GM18499 (cell line): Measurements from ENCODE around the gene SHISA7.
"Not testable (repeated sequence)": the region's sequence is repeated elsewhere in the genome, so short reads cannot be mapped to it uniquely, and the experiment has no call there.

Experiments
- ATAC-seq: cut with Tn5 transposase; IDR thresholded peaks from one replicate; pipeline ENCODE4 v1.9.1; 2021; ENCODE audit warnings: moderate number of reproducible peaks; ENCODE audit not compliant: insufficient read depth, unreplicated experiment

SHISA7 gene

GRCh38 chr19:55448175-55448490 lies 5.0 kb upstream of the SHISA7 start:
- ATAC-seq = not testable (repeated sequence)

GRCh38 chr19:55447421-55448174 lies 4.5 kb upstream of the SHISA7 start:
- no peak for ATAC-seq

- ATAC-seq = no peak
Observed at GRCh38 chr19:55446060-55446459, 3.0 kb upstream of the SHISA7 start.

- ATAC-seq = no peak
Observed at GRCh38 chr19:55444646-55445045, 1.5 kb upstream of the SHISA7 start.

GRCh38 chr19:55443824-55444480 lies 852 bp upstream of the SHISA7 start:
- no peak for ATAC-seq

- no peak for ATAC-seq
Observed at GRCh38 chr19:55442372-55442961, 633 bp downstream of the SHISA7 start.

GRCh38 chr19:55441692-55442321 lies 1.3 kb downstream of the SHISA7 start:
- ATAC-seq = no peak

GRCh38 chr19:55441319-55441691 lies 1.8 kb downstream of the SHISA7 start:
- no peak for ATAC-seq

- ATAC-seq = no peak
Observed at GRCh38 chr19:55440411-55441105, 2.5 kb downstream of the SHISA7 start.

- ATAC-seq = no peak
Observed at GRCh38 chr19:55439052-55439451, 4.0 kb downstream of the SHISA7 start.

GRCh38 chr19:55437410-55437809 lies 5.7 kb downstream of the SHISA7 start:
- no peak for ATAC-seq

- ATAC-seq = no peak
Observed at GRCh38 chr19:55436847-55437246, 6.3 kb downstream of the SHISA7 start.

- ATAC-seq = no peak
Observed at GRCh38 chr19:55435020-55435419, 8.1 kb downstream of the SHISA7 start.

- ATAC-seq = no peak
Observed at GRCh38 chr19:55434356-55434919, 8.7 kb downstream of the SHISA7 start.

- no peak for ATAC-seq
Observed at GRCh38 chr19:55433292-55433691, 9.8 kb downstream of the SHISA7 start.

- ATAC-seq = no peak
Observed at GRCh38 chr19:55432241-55432959, 10.7 kb downstream of the SHISA7 start.

- ATAC-seq = no peak
Observed at GRCh38 chr19:55431183-55431582, 11.9 kb downstream of the SHISA7 start.

GRCh38 chr19:55426042-55426441 lies 17.1 kb downstream of the SHISA7 start:
- ATAC-seq = no peak

- ATAC-seq = no peak
Observed at GRCh38 chr19:55424518-55424917, 18.6 kb downstream of the SHISA7 start.
